Gastroesophageal sphincter (tissue), 3 donors: ENCODE measurements around the gene FGGY.

Source experiments
- CTCF ChIP-seq, 4 experiments: fragments of 200-600 bp in 2 of 4; fragments of 450-650 bp in 2 of 4; sonication (generic) in 1 of 4; IDR thresholded peaks; one replicate each; pipeline ENCODE4 v1.5.1; 2017 to 2019; ENCODE audit warnings: antibody characterized with exemption in 4 of 4, mild to moderate bottlenecking in 2 of 4, moderate library complexity in 2 of 4
- EP300 ChIP-seq: sonication (generic); formaldehyde crosslinking; IDR thresholded peaks from one replicate; pipeline ENCODE4 v1.6.1; 2017; ENCODE audit warnings: antibody characterized with exemption, mild to moderate bottlenecking
- POLR2A ChIP-seq, 2 donors: fragments of 450-650 bp; IDR thresholded peaks; one replicate each; pipeline ENCODE4 v1.6.1; 2017; ENCODE audit warnings: antibody characterized with exemption in 2 of 2, mild to moderate bottlenecking in 2 of 2, moderate library complexity in 1 of 2
- POLR2AphosphoS5 ChIP-seq: sonication (generic); formaldehyde crosslinking; IDR thresholded peaks from one replicate; pipeline ENCODE4 v1.6.1; 2017; ENCODE audit warnings: antibody characterized with exemption

- TF ChIP-seq CTCF (IDR thresholded peaks at IDR 0.05) (no peak), POLR2A (IDR thresholded peaks at IDR 0.05) (no peak), POLR2AphosphoS5 (no peak), EP300 (no peak)
Observed at GRCh38 chr1:59498640-59499039, 201.7 kb downstream of the FGGY start.
